ENCODE results near the gene TOR1A.

GRCh38 chr9:129848712-129849441 lies 24.9 kb upstream of the TOR1A start:
- TF ChIP-seq CTCF (conservative IDR thresholded peaks at IDR 0.05; ENCODE audit: low read depth, low read length) (no peak), EZH2phosphoT487 (IDR thresholded peaks at IDR 0.05; ENCODE audit: borderline replicate concordance, low read length) (no peak), EZH2 (IDR thresholded peaks at IDR 0.05; ENCODE audit: low read length, unreplicated experiment) (no peak)

All from PC-3 (cell line).